HepG2 (cell line): ENCODE data around the gene CTNNA1. TPM values are rescaled to one million over a fixed set of nuclear protein-coding genes. Genes with fewer than 3 reads are reported as not detected.
"Not testable (repeated sequence)": the region's sequence is repeated elsewhere in the genome, so short reads cannot be mapped to it uniquely, and the experiment has no call there.

Experiments used
- ATAC-seq: fragments of 200-7000 bp; cut with Tn5 transposase; 3 replicates; pipeline ENCODE4 v1.9.1; 2020; ENCODE audit warnings: mild to moderate bottlenecking, moderate library complexity
- BruUV-seq: library from RNA; stranded (reverse); fragments of 400-500 nt; replicated peaks from 2 replicates; lab custom pipeline; 2021; lab: Mats Ljungman, UMichigan
- CTCF ChIA-PET: fragments of 300-600 bp; formaldehyde crosslinking; extraction: SDS; loops from one replicate; lab custom pipeline; 2021; ENCODE audit warnings: low total read pairs, inconsistent platforms, low intra/inter-chr PET ratio; lab: Yijun Ruan, JAX
- POLR2A ChIA-PET: fragments of 350-600 bp; sonication (Branson Sonifier 250); formaldehyde crosslinking; loops from one replicate; lab custom pipeline; 2020; ENCODE audit warnings: antibody characterized with exemption, inconsistent platforms; lab: Yijun Ruan, JAX
- DNase-seq: peaks from one replicate; pipeline ENCODE4 v3.0.0-alpha.2; 2015; ENCODE audit warnings: low spot score
- FAIRE-seq: peaks from 3 replicates; lab custom pipeline; 2011; peaks lifted over from hg19 to GRCh38; lab: Jason Lieb, UNC
- H2AFZ ChIP-seq: one replicate; pipeline ENCODE4 v1.6.1; 2011; ENCODE audit warnings: low read length, inconsistent platforms
- H3K27ac ChIP-seq: fragments of 300-600 bp; 3 replicates; pipeline ENCODE4 v1.8.0; 2011; ENCODE audit warnings: mixed run types, mild to moderate bottlenecking, mixed read lengths, low read length, inconsistent platforms; ENCODE audit not compliant: insufficient read depth; ENCODE audit errors: extremely low read length
- H3K27me3 ChIP-seq, 2 experiments: fragments of 200-600 bp in 1 of 2; 2 replicates in 1 of 2; 3 replicates in 1 of 2; pipeline versions ENCODE4 v1.6.0 to v1.8.0; 2011; ENCODE audit warnings: low read length in 2 of 2, mild to moderate bottlenecking in 2 of 2, moderate library complexity in 2 of 2, inconsistent platforms in 1 of 2; ENCODE audit not compliant: insufficient read depth in 2 of 2, control insufficient read depth in 1 of 2
- H3K36me3 ChIP-seq, 2 experiments: fragments of 200-600 bp in 1 of 2; replicated peaks in 1 of 2; 2 replicates in 1 of 2; 3 replicates in 1 of 2; pipeline versions ENCODE4 v1.5.1 to v1.8.0; 2011; ENCODE audit warnings: low read length in 2 of 2, inconsistent platforms in 1 of 2; ENCODE audit not compliant: insufficient read depth in 2 of 2, control insufficient read depth in 1 of 2
- H3K4me1 ChIP-seq: 2 replicates; pipeline ENCODE4 v1.5.1; 2012; ENCODE audit warnings: low read length, inconsistent platforms; ENCODE audit not compliant: insufficient read depth
- H3K4me2 ChIP-seq: 2 replicates; pipeline ENCODE4 v1.6.0; 2011; ENCODE audit warnings: low read depth, low read length, inconsistent platforms
- H3K4me3 ChIP-seq, 3 experiments: fragments of 200-600 bp in 1 of 3; sonication (generic), shearing (Covaris generic) in 1 of 3; replicated peaks in 1 of 3; 2 replicates each; pipeline ENCODE4 v1.5.1; 2011 to 2016; ENCODE audit warnings: low read length in 3 of 3, inconsistent platforms in 2 of 3, low read depth in 2 of 3, mild to moderate bottlenecking in 2 of 3, control low read depth in 1 of 3, mixed read lengths in 1 of 3; ENCODE audit not compliant: insufficient read depth in 1 of 3
- H3K79me2 ChIP-seq: one replicate; pipeline ENCODE4 v1.6.1; 2011; ENCODE audit warnings: low read length, inconsistent platforms; ENCODE audit not compliant: insufficient read depth
- H3K9ac ChIP-seq: 2 replicates; pipeline ENCODE4 v1.6.0; 2011; ENCODE audit warnings: mild to moderate bottlenecking, low read depth, low read length, inconsistent platforms; ENCODE audit not compliant: insufficient read depth
- H3K9me3 ChIP-seq: 2 replicates; pipeline ENCODE4 v1.5.1; 2012; ENCODE audit warnings: mild to moderate bottlenecking, low read length
- H4K20me1 ChIP-seq: 2 replicates; pipeline ENCODE4 v1.6.0; 2011; ENCODE audit warnings: inconsistent platforms, mild to moderate bottlenecking, low read length, moderate library complexity; ENCODE audit not compliant: insufficient read depth
- FOXP1 ChIP-seq, 2 experiments: fragments of 450-650 bp in 1 of 2; IDR thresholded peaks; 2 replicates each; pipeline ENCODE4 v1.6.1; 2017 to 2018; ENCODE audit warnings: antibody characterized with exemption in 1 of 2
- KIAA2018 ChIP-seq: sonication (generic); formaldehyde crosslinking; IDR thresholded peaks from 2 replicates; pipeline ENCODE4 v1.5.0; 2020; ENCODE audit warnings: mild to moderate bottlenecking, missing genetic modification reagents, borderline replicate concordance
- MED1 ChIP-seq: sonication (generic); formaldehyde crosslinking; IDR thresholded peaks from 2 replicates; pipeline ENCODE4 v1.4.0; 2020; ENCODE audit warnings: missing genetic modification reagents
- ZNF253 ChIP-seq: sonication (generic); formaldehyde crosslinking; IDR thresholded peaks from 2 replicates; pipeline ENCODE4 v1.8.0; 2022; ENCODE audit warnings: mild to moderate bottlenecking, missing genetic modification reagents, borderline replicate concordance
- ZNF569 ChIP-seq: sonication (generic); formaldehyde crosslinking; IDR thresholded peaks from 2 replicates; pipeline ENCODE4 v1.5.0; 2020; ENCODE audit warnings: mild to moderate bottlenecking, missing genetic modification reagents, moderate library complexity, borderline replicate concordance
- ZNF605 ChIP-seq: sonication (generic); formaldehyde crosslinking; IDR thresholded peaks from 2 replicates; pipeline ENCODE4 v1.8.0; 2022; ENCODE audit warnings: mild to moderate bottlenecking, missing genetic modification reagents
- WGBS: methylation state at CpG from one replicate; pipeline ENCODE4 v1.1.6; 2017; ENCODE audit warnings: low lambda C conversion rate; 5-methylcytosine and 5-hydroxymethylcytosine counted together
- in situ Hi-C: cut with HindIII; loops from 2 replicates; pipeline ENCODE4 v1.10.0; 2017; ENCODE audit warnings: low pct_unique_long_range_greater_than_20kb; ENCODE audit not compliant: extremely low pct_ligation_motif_present
- intact Hi-C: fragments of 100-400 bp; cut with micrococcal nuclease; formaldehyde crosslinking; loops from one replicate; pipeline ENCODE4 v1.10.0; 2022; ENCODE audit not compliant: unreplicated experiment
- polyA plus RNA-seq, 8 experiments: library from polyadenylated mRNA; depleted of rRNA in 3 of 8; stranded (reverse) in 7 of 8; unstranded in 1 of 8; fragments of >200 nt; fragmentation: Illumina TruSeq in 4 of 8; extraction: Trizol in 4 of 8; gene quantifications; 2 replicates each; pipeline versions ENCODE4 v1.2.1 to v1.2.3, GENCODE V29; 2011 to 2016; ENCODE audit warnings: low read depth in 4 of 8, missing spikeins in 1 of 8, mixed read lengths in 1 of 8; ENCODE audit not compliant: insufficient read depth in 1 of 8
- total RNA-seq, 5 experiments: library from RNA; depleted of rRNA; stranded (reverse); fragments of >200 nt; fragmentation: Illumina TruSeq; extraction: Trizol; gene quantifications; 2 replicates each; pipeline ENCODE4 v1.2.3, GENCODE V29; 2016; ENCODE audit warnings: low read depth in 1 of 5

The CTNNA1 gene
- total and polyA plus RNA-seq, 2 of the 13 experiments (the other 11 are each of a cell fraction or from before 2014, with no cell fraction given), result 66.8 to 162 TPM

DNA sequence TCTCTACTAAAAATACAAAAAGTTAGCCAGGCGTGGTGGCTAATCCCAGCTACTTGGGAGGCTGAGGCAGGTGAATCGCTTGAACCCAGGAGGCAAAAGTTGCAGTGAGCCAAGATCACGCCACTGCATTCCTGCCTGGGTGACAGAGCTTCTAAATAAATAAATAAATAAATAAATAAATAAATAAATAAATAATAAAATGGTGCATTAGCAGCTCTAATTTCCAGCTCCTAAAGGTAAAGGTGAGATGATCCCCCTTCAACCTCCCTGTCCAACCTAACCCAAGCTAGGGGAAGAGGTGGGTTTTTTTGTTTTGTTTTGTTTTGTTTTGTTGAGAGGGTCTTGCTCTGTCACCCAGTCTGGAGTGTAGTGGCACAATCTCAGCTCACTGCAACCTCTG lies 49.4 kb upstream of the CTNNA1 start:
- intact Hi-C loops, DNase-seq, in situ Hi-C loops, CTCF ChIA-PET, H3K9ac ChIP-seq, H3K27me3 ChIP-seq, H4K20me1 ChIP-seq, H3K9me3 ChIP-seq, BruUV-seq, FAIRE-seq, H3K4me2 ChIP-seq, H3K79me2 ChIP-seq, ATAC-seq, H3K36me3 ChIP-seq, H3K27ac ChIP-seq, H3K4me3 ChIP-seq, H2AFZ ChIP-seq: not testable (repeated sequence)
- 72% methylated on average over 3 of the region's 3 CpGs for WGBS
- peaks cover 39% of the 10 kb centered on the region for H3K4me1 ChIP-seq
- POLR2A ChIA-PET, result interaction anchor here (1.2 to 1.7 kb wide), 2 partner anchors 50 to 128 kb away, joined by 3 to 5 read pairs; partner anchors contain the start of genes CTNNA1 and HSPA9

DNA sequence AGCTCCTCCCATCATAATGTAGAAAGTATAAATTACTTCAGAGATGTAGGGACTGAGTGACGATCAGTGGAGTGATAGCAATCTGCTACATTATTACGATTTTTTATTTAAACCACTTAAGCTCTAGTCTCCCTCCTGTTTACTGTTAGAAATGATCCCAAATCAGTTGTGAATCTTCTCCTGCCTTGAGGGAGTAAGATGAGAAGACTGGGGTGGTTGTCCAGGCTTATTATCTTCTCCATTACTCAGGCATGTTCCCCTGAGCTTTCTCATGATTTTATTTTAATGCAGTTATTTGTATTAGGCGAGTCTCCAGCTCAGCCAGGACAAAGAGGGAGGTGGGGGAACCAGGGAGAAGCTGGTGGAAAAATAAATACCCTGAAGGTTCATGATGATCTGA lies 48.2 kb upstream of the CTNNA1 start:
- 44% methylated on average over 3 of the region's 3 CpGs for WGBS
- ATAC-seq, result no peak
- ChIA-PET POLR2A (no interaction called here), CTCF (no interaction called here)
- H2AFZ ChIP-seq, result no peak overlapping the region
- peaks cover 0 to 4% of the 10 kb centered on the region in 2 experiments; a peak in 1 of 5 replicates for H3K27me3 ChIP-seq
- intact Hi-C loops (no loop called here), in situ Hi-C loops (no loop called here)
- no peaks in the 10 kb centered on the region for H3K79me2 ChIP-seq
- H3K9me3 ChIP-seq, result no peaks in the 10 kb centered on the region
- H3K36me3 ChIP-seq, result no peaks in the 10 kb centered on the region
- H3K27ac ChIP-seq, result no peak overlapping the region
- FAIRE-seq, result no peak
- no peak overlapping the region for H3K4me3 ChIP-seq
- H3K4me2 ChIP-seq, result no peak overlapping the region
- TF ChIP-seq ZNF605 (CRISPR knock-in tag), result no peak
- no peak for TF ChIP-seq KIAA2018 (CRISPR knock-in tag)
- no peak for TF ChIP-seq ZNF253 (CRISPR knock-in tag)
- no peak for TF ChIP-seq ZNF569
- TF ChIP-seq FOXP1 (IDR thresholded peaks at IDR 0.05), result no peak
- no peak for TF ChIP-seq FOXP1 (CRISPR knock-in tag; IDR thresholded peaks at IDR 0.05)
- TF ChIP-seq MED1 (CRISPR knock-in tag), result no peak
- no peak overlapping the region for H3K9ac ChIP-seq
- H4K20me1 ChIP-seq, result no peaks in the 10 kb centered on the region
- no TSS peak for BruUV-seq
- H3K4me1 ChIP-seq, result peaks cover 43% of the 10 kb centered on the region
- DNase-seq, result no peak
